Measurements from ENCODE around the gene KNOP1. TPM values are rescaled to one million over a fixed set of nuclear protein-coding genes. Genes with fewer than 3 reads are reported as not detected.
"Not testable (repeated sequence)": the region's sequence is repeated elsewhere in the genome, so short reads cannot be mapped to it uniquely, and the experiment has no call there.

Gene KNOP1
- total RNA-seq, 2 donors from 2014 or later = 16.8 to 32.8 TPM

DNA sequence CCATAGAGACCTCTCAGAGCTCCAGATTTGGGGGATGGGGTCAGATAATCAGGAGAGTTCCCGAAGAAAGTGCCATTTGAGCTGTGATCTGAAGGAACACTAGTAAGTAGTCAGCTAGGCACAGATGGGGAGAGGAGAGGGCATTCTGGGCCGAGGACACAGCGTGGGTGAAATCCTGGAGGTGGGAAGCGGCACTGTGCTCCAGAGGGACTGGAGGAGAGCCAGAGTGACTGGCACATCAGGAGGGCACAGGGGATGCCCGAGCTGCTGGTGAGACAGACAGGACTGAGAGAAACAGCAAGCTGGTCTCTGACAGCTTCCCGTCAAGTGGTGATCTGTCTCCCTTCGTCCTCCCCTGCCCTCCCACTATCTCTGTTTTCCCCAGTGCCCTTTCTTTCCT is 40.6 kb downstream of the KNOP1 start:
- Mint-ChIP-seq H3K27ac (no peak overlapping the region), H3K27me3 (no peaks in the 10 kb centered on the region), H3K4me1 (ENCODE audit: low read depth in 2 of 2) (no peaks in the 10 kb centered on the region), H3K9me3 (no peaks in the 10 kb centered on the region), H3K36me3 (no peaks in the 10 kb centered on the region), H3K4me3 (no peak overlapping the region)
- no peak for DNase-seq (ENCODE audit: low spot score)
- ATAC-seq = no peak

DNA sequence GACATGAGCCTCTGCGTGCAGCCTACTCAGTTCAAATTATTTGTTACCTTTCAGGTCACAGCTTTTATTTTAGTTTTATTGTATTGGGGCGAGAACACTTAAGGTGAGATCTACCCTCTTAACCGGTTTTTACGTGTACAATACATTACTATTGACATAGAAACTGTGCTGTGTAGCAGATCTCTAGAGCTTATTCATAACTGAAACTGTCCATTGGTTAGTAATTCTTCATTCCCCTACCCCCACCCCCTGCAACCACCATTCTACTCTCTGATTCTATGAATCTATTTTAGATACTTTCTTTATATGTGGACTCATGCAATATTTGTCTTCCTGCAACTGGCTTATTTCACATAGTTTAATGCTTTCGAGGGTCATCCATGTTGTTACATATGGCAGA is 43.5 kb downstream of the KNOP1 start:
- DNase-seq (ENCODE audit: low spot score) (no peak), ATAC-seq (no peak)
- Mint-ChIP-seq H3K4me1 (ENCODE audit: low read depth in 2 of 2) (no peaks in the 10 kb centered on the region), H3K36me3 (no peaks in the 10 kb centered on the region), H3K27me3 (no peaks in the 10 kb centered on the region), H3K4me3 (no peak overlapping the region), H3K27ac (no peak overlapping the region), H3K9me3 (no peaks in the 10 kb centered on the region)

DNA sequence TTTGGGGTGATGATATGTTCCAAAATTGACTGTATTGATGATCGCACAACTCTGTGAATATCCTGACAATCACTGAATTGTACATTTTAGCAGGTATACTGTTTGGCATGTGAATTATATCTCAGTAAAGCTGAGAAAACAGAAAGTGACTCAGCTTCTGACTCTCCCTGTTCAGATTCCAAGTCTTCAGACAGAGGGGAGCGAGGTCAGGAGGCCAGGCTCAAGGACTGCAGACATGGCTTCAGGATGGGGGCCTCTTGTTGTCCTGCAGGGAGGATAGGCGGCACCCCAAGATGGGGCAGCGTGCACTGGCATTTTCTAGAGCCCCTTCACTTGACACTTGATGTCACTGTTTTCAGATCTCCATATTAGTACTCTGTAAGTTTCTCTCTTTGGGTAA is 45.6 kb downstream of the KNOP1 start:
- DNase-seq (ENCODE audit: low spot score) (no peak), ATAC-seq (no peak)
- H3K4me1 Mint-ChIP-seq (ENCODE audit: low read depth in 2 of 2) = no peaks in the 10 kb centered on the region
- no peak overlapping the region for H3K4me3 Mint-ChIP-seq
- no peaks in the 10 kb centered on the region for H3K9me3 Mint-ChIP-seq
- H3K27me3 Mint-ChIP-seq = no peaks in the 10 kb centered on the region
- no peak overlapping the region for H3K27ac Mint-ChIP-seq
- no peaks in the 10 kb centered on the region for H3K36me3 Mint-ChIP-seq

DNA sequence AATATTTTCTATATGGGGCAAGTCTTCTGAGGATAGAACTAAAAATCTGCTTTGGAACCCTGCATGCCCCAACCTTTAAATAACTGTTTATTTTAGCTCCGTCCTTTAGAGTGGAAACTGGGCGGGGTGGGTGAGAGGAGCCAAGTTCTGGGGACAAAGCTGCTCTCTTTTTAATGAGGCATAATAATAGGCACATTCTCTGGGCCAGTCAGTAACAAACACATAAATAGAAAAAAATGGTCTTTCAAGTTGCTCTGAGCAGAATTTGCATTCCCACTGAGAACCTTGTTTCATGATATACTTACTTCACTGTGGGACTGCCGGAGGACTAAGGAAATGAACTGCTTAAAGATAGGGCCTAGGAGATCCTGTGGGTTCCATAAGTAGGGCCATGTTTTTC is 51.5 kb downstream of the KNOP1 start:
- DNase-seq (ENCODE audit: low spot score) (no peak), ATAC-seq (no peak)
- H3K4me1 Mint-ChIP-seq (ENCODE audit: low read depth in 2 of 2) = no peaks in the 10 kb centered on the region
- no peak overlapping the region for H3K27ac Mint-ChIP-seq
- H3K36me3 Mint-ChIP-seq = peaks cover 14% of the 10 kb centered on the region
- no peaks in the 10 kb centered on the region for H3K27me3 Mint-ChIP-seq
- peaks cover 6% of the 10 kb centered on the region for H3K9me3 Mint-ChIP-seq
- no peak overlapping the region for H3K4me3 Mint-ChIP-seq

DNA sequence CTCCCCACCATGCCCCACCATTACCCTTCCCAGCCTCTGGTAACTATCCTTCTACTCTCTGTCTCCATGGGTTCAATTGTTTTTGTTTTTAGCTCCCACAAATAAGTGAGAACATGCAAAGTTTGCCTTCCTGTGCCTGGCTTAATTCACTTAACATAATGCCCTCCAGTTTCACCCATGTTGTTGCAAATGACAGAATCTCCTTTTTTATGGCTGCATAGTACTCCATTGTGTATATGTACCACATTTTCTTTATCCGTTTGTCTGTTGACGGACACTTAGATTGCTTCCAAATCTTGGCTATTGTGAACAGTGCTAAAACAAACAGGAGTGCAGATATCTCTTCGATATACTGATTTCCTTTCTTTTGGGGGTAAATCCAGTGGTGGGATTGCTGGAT is 52.7 kb downstream of the KNOP1 start:
- ATAC-seq; H3K27me3 Mint-ChIP-seq; H3K4me3 Mint-ChIP-seq; H3K4me1 Mint-ChIP-seq (ENCODE audit: low read depth in 2 of 2); H3K9me3 Mint-ChIP-seq; H3K27ac Mint-ChIP-seq; DNase-seq (ENCODE audit: low spot score): not testable (repeated sequence)
- peaks cover 14% of the 10 kb centered on the region for H3K36me3 Mint-ChIP-seq

DNA sequence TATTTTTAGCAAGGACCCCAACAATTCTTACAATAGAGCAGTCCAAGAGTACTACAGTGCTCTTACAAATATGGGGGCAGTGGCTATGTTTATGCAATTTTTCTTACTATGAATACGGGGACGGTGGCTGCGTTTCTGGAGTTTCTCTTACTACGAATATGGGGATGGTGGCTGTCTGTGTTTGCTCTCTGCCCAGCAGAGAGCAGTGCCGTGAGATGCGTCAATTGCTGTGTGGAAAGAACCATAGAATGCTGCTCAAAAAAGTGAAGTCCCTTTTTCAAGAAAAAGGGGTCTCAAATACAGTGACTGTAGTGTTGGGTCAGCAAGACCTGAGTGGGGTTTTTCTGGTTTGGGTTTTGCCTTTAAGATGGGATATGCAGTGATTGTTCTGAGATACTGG is 53.9 kb downstream of the KNOP1 start:
- ATAC-seq (no peak), DNase-seq (ENCODE audit: low spot score) (no peak)
- Mint-ChIP-seq H3K9me3 (peaks cover 6% of the 10 kb centered on the region), H3K4me3 (no peak overlapping the region), H3K27ac (no peak overlapping the region), H3K36me3 (peaks cover 14% of the 10 kb centered on the region), H3K4me1 (ENCODE audit: low read depth in 2 of 2) (peaks cover 0 to 3% of the 10 kb centered on the region in 2 donors), H3K27me3 (no peaks in the 10 kb centered on the region)

DNA sequence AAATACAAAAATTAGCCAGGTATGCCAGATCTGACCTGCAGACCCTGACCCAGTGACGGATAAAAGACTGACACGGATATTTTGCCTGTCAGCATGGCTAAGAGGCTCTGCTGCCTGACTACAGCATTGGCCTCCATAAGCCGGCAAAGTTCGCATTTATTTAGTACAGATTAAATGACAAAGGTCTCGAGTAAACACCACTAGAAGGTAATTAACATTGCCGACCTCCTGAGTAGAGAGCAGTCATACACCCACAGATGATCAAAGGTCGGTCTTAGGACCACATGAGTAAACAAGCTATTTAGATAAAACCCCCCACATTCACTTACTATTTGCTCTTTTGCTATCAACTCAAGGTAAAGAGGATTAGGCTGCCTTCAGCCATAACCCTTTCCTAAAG is 55.7 kb downstream of the KNOP1 start:
- DNase-seq (ENCODE audit: low spot score) (no peak), ATAC-seq (no peak)
- H3K4me1 Mint-ChIP-seq (ENCODE audit: low read depth in 2 of 2) = peaks cover 0 to 3% of the 10 kb centered on the region in 2 donors
- peaks cover 6% of the 10 kb centered on the region for H3K9me3 Mint-ChIP-seq
- no peak overlapping the region for H3K27ac Mint-ChIP-seq
- no peaks in the 10 kb centered on the region for H3K27me3 Mint-ChIP-seq
- H3K4me3 Mint-ChIP-seq = no peak overlapping the region
- H3K36me3 Mint-ChIP-seq = peaks cover 14% of the 10 kb centered on the region

DNA sequence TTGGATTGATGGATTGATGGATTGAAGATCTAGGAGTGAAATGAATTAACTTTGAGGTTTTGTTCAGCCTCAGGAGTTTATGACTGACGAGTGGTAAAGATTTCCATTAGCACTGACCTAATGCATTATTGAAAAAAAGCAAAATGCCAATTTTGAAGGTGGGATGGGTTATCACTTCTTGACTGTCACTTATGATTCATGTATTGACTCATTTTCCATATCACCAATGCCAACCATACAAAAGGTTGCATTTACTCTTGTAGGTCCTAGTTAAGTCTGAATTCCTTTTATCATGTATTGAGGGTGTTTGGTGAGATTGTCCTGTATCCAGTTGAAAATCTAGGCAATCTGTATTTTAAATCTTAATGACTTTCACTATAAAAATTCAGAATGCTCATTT is 57.6 kb downstream of the KNOP1 start:
- no peaks in the 10 kb centered on the region for H3K27me3 Mint-ChIP-seq
- H3K4me3 Mint-ChIP-seq = no peak overlapping the region
- DNase-seq (ENCODE audit: low spot score) = no peak
- peaks cover 0 to 3% of the 10 kb centered on the region in 2 donors for H3K4me1 Mint-ChIP-seq (ENCODE audit: low read depth in 2 of 2)
- peaks cover 13% of the 10 kb centered on the region for H3K36me3 Mint-ChIP-seq
- H3K9me3 Mint-ChIP-seq = peaks cover 3% of the 10 kb centered on the region
- no peak for ATAC-seq
- H3K27ac Mint-ChIP-seq = no peak overlapping the region

DNA sequence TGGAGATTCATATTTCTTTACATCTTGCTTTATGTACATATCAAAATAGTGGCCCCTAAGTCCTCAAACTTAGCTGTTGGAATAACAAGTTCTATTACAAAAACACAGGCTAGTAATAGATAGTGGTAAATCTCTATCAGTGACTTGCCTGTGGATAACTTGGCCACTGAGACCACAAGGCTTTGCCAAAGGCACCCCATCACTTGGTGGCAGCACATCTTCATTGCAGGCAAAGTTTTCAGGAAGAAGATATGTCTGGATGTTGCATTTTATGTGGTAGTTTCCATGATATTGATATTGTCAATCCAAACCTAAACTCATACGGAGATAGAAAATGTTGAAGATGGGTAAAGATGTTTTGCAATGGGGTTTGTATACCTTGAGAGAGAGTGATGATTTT is 58.5 kb downstream of the KNOP1 start:
- DNase-seq (ENCODE audit: low spot score) = no peak
- no peak for ATAC-seq
- Mint-ChIP-seq H3K4me1 (ENCODE audit: low read depth in 2 of 2) (peaks cover 0 to 3% of the 10 kb centered on the region in 2 donors), H3K27ac (no peak overlapping the region), H3K9me3 (no peaks in the 10 kb centered on the region), H3K4me3 (no peak overlapping the region), H3K36me3 (peaks cover 9% of the 10 kb centered on the region), H3K27me3 (no peaks in the 10 kb centered on the region)

DNA sequence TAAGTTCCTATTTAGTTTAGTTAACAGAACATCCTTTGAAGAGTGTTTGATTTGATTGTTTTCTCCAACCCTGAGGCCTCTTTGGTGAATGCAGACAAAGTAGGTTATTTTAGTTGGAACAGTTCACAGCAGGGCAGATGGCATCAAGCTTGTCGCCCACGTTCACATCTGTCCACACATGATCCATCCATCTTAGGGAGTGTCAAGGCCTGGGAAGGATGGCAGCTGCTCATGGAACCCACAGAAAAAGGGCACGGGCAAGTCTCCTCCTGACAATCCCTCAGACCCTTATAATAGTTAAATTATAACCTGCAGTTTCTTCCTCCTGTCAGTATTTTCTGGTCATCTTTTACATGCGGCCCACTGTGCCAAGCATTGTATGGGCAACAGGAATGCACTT is 60.2 kb downstream of the KNOP1 start:
- H3K36me3 Mint-ChIP-seq = peaks cover 8% of the 10 kb centered on the region
- no peaks in the 10 kb centered on the region for H3K27me3 Mint-ChIP-seq
- H3K27ac Mint-ChIP-seq = no peak overlapping the region
- no peak overlapping the region for H3K4me3 Mint-ChIP-seq
- DNase-seq (ENCODE audit: low spot score) (no peak), ATAC-seq (no peak)
- no peaks in the 10 kb centered on the region for H3K9me3 Mint-ChIP-seq
- H3K4me1 Mint-ChIP-seq (ENCODE audit: low read depth in 2 of 2) = peaks cover 0 to 3% of the 10 kb centered on the region in 2 donors

DNA sequence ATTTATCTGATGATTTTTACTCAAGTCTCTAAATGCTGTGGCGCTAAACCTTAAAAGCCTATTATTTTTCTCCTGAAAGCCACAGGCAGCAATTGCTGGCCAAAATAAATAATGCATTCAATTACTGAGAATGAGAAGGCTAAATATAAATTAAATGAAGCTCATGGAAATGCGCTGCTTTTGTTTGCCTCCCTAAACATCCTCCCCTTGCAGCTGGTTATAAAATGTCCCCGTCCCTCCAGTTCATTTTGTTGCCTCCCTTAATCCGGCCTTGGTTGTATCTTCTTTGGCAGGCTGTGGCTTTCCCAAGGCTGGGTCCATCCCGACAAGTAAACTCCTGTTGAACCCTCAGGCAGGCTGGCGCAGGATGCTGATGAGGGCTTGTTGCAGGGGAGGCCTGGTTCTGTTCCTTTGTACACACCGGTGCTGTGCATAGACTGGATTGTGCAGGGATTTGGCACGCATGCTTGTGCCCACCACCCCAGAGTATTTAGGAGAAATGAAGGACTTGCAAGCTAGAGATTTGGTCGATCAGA is 62.7 kb downstream of the KNOP1 start:
- H3K4me1 Mint-ChIP-seq (ENCODE audit: low read depth in 2 of 2) = peaks cover 0 to 1% of the 10 kb centered on the region in 2 donors
- H3K4me3 Mint-ChIP-seq = no peak overlapping the region
- no peak overlapping the region for H3K27ac Mint-ChIP-seq
- H3K27me3 Mint-ChIP-seq = no peaks in the 10 kb centered on the region
- ATAC-seq = no peak
- DNase-seq (ENCODE audit: low spot score) = no peak
- H3K9me3 Mint-ChIP-seq = no peaks in the 10 kb centered on the region
- H3K36me3 Mint-ChIP-seq = peaks cover 8% of the 10 kb centered on the region

DNA sequence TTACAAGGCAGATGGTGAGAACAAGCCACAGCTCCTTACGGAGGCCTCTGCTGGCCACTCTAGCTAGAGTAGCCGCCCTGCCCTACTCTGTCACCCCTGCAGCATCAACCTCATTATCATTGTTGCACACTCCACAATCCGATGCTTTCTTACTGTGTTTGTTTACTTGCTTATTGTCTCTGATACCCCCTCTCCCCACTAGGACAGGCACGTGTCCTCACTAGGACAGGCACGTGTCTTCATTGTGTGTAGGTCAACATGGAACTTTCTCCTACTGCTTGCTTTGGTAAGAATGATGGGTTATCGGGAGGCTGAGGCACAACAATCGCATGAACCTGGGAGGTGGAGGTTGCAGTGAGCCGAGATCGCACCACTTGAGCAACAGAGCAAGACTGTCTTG is 63.9 kb downstream of the KNOP1 start:
- Mint-ChIP-seq H3K36me3 (peaks cover 8% of the 10 kb centered on the region), H3K4me3 (no peak overlapping the region), H3K27ac (no peak overlapping the region), H3K27me3 (no peaks in the 10 kb centered on the region), H3K9me3 (no peaks in the 10 kb centered on the region), H3K4me1 (ENCODE audit: low read depth in 2 of 2) (no peaks in the 10 kb centered on the region)
- ATAC-seq (no peak), DNase-seq (ENCODE audit: low spot score) (no peak)

Other genes with a start within 250 kb of the KNOP1 start
- 10 to 100 TPM; 26.6 to 29.3 TPM for gene GDE1, start 196.1 kb downstream of the KNOP1 start, total RNA-seq
- 10 to 100 TPM; 19.4 to 28.9 TPM for gene CCP110, start 194.3 kb downstream of the KNOP1 start, total RNA-seq
- 10 to 100 TPM; 41.1 to 52.6 TPM for gene VPS35L, start 162.5 kb downstream of the KNOP1 start, total RNA-seq
- gene IQCK, start within 50 bp of the KNOP1 start, total RNA-seq = 1 to 10 TPM in 1 of 2 donors, under 1 TPM in 1; 0.74 to 3.3 TPM
- not detected for gene GPRC5B, start 166.6 kb upstream of the KNOP1 start, total RNA-seq